ENCODE results near the gene KCNG3.
"Not testable (repeated sequence)": the region's sequence is repeated elsewhere in the genome, so short reads cannot be mapped to it uniquely, and the experiment has no call there.

- not testable (repeated sequence) for TF ChIP-seq YY1 (IDR thresholded peaks at IDR 0.05; ENCODE audit: insufficient read depth, insufficient read length); ZNF274 (IDR thresholded peaks at IDR 0.05; ENCODE audit: low read depth, low read length)
Observed at GRCh38 chr2:42398052-42398451, 95.7 kb downstream of the KCNG3 start.
